GM21515 (cell line): ENCODE measurements around the gene FHL2.
"Not testable (repeated sequence)": the region's sequence is repeated elsewhere in the genome, so short reads cannot be mapped to it uniquely, and the experiment has no call there.

Experiments used
- ATAC-seq: cut with Tn5 transposase; IDR thresholded peaks from one replicate; pipeline ENCODE4 v1.9.1; 2021; ENCODE audit not compliant: unreplicated experiment

FHL2 gene

GRCh38 chr2:105398336-105399206, at the start of gene FHL2:
FHL2 (minus strand) TSS chr2:105399051; CDS start chr2:105386516, 12,535 bp downstream.
- peak; percentile 96 for ATAC-seq

GRCh38 chr2:105447476-105447875, 48.6 kb upstream of the FHL2 start:
- no peak for ATAC-seq

- ATAC-seq: no peak
Measured at GRCh38 chr2:105446501-105446900, 47.6 kb upstream of the FHL2 start.

GRCh38 chr2:105445976-105446375, 47.1 kb upstream of the FHL2 start:
- no peak for ATAC-seq

- ATAC-seq: no peak
Measured at GRCh38 chr2:105445498-105445897, 46.6 kb upstream of the FHL2 start.

- no peak for ATAC-seq
Measured at GRCh38 chr2:105443617-105444598, 45.1 kb upstream of the FHL2 start.

GRCh38 chr2:105442721-105443120, 43.9 kb upstream of the FHL2 start:
- no peak for ATAC-seq

GRCh38 chr2:105442056-105442455, 43.2 kb upstream of the FHL2 start:
- no peak for ATAC-seq

GRCh38 chr2:105439141-105439540, 40.3 kb upstream of the FHL2 start:
- ATAC-seq: no peak

- ATAC-seq: no peak
Measured at GRCh38 chr2:105438104-105438929, 39.5 kb upstream of the FHL2 start.

GRCh38 chr2:105437708-105438103, 38.9 kb upstream of the FHL2 start:
- ATAC-seq: no peak

- ATAC-seq: no peak
Measured at GRCh38 chr2:105432749-105433148, 33.9 kb upstream of the FHL2 start.

- ATAC-seq: no peak
Measured at GRCh38 chr2:105432044-105432399, 33.2 kb upstream of the FHL2 start.

- no peak for ATAC-seq
Measured at GRCh38 chr2:105431367-105432043, 32.7 kb upstream of the FHL2 start.

- no peak for ATAC-seq
Measured at GRCh38 chr2:105428387-105429018, 29.7 kb upstream of the FHL2 start.

GRCh38 chr2:105427485-105427884, 28.6 kb upstream of the FHL2 start:
- no peak for ATAC-seq

- ATAC-seq: no peak
Measured at GRCh38 chr2:105426626-105427292, 27.9 kb upstream of the FHL2 start.

- ATAC-seq: no peak
Measured at GRCh38 chr2:105425936-105426625, 27.2 kb upstream of the FHL2 start.

- ATAC-seq: not testable (repeated sequence)
Measured at GRCh38 chr2:105424836-105425235, 26.0 kb upstream of the FHL2 start.
